Stimulated activated effector memory CD8-positive, alpha-beta T cell treated with anti-CD3 and anti-CD28 coated beads, Interleukin-12 subunit alpha, Interleukin-12 subunit beta, amount 100 ng/mL, for 72 hours (primary cell): ENCODE results near the gene SEMA4C.

Experiments
- ATAC-seq: fragments of 150-1000 bp; cut with Tn5 transposase; 2 replicates; pipeline ENCODE4 v1.10.0; 2021
- DNase-seq, 2 donors: peaks; one replicate each; pipeline ENCODE4 v3.0.0; 2021 to 2022; ENCODE audit warnings: low spot score in 2 of 2
- H3K27ac Mint-ChIP-seq: one replicate; pipeline ENCODE4 v1.8.0; 2022; ENCODE audit warnings: mild to moderate bottlenecking, mixed read lengths
- H3K36me3 Mint-ChIP-seq: one replicate; pipeline ENCODE4 v1.8.0; 2022; ENCODE audit warnings: mild to moderate bottlenecking, mixed read lengths
- H3K4me1 Mint-ChIP-seq: one replicate; pipeline ENCODE4 v1.8.0; 2022; ENCODE audit warnings: mixed read lengths
- H3K4me3 Mint-ChIP-seq: one replicate; pipeline ENCODE4 v1.8.0; 2022; ENCODE audit warnings: mild to moderate bottlenecking, mixed read lengths
- H3K9me3 Mint-ChIP-seq: one replicate; pipeline ENCODE4 v1.8.0; 2022; ENCODE audit warnings: mixed read lengths

SEMA4C gene

DNA sequence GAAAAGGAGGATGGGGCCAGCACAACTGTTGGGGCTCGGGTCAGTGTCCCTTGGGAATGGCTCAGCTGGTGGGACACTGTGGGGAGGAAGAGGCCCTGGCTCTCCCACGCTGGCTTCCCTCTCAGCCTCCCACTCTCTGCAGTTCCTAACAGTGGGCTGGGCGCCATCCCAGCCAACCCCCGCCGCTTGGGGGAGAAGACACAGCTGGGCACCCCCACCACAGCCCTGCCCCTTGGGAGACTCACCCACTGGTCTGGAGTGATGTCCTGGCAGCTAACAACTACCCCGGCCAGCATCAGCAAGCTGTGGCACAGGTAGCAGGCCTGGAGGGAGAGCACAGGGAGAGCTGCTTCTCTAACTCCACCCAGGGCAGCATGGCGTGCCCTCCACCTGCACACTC, 8.3 kb upstream of the SEMA4C start:
- DNase-seq: no peak
- no peak overlapping the region for H3K27ac Mint-ChIP-seq
- H3K4me3 Mint-ChIP-seq: no peak overlapping the region
- H3K9me3 Mint-ChIP-seq: no peaks in the 10 kb centered on the region
- peaks cover 32% of the 10 kb centered on the region for H3K4me1 Mint-ChIP-seq
- no peak for ATAC-seq
- no peaks in the 10 kb centered on the region for H3K36me3 Mint-ChIP-seq

DNA sequence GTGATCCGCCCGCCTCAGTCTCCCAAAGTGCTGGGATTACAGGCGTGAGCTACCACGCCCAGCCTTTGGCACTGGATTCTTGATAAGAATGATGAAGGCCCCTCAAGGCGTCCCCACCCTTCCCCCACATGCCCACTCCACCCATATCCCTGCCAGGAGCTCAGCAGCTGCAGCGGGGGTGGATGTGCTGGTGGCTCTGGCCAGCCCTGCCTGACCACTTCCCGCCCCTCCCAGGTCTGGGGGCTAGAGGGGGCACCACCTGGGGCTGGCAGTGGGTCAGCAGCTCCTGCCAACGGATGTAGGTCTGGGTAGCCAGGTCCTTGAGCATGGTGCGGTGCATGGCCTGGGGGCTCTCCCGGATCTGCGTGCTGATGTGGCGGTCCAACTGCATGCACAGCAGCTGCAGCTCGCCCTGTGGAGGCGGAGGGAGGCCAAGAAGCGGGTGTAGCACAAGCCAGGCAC, 7.8 kb upstream of the SEMA4C start:
- no peaks in the 10 kb centered on the region for H3K9me3 Mint-ChIP-seq
- ATAC-seq (no peak), DNase-seq (no peak)
- H3K4me3 Mint-ChIP-seq: no peak overlapping the region
- peaks cover 38% of the 10 kb centered on the region for H3K4me1 Mint-ChIP-seq
- no peaks in the 10 kb centered on the region for H3K36me3 Mint-ChIP-seq
- H3K27ac Mint-ChIP-seq: no peak overlapping the region

DNA sequence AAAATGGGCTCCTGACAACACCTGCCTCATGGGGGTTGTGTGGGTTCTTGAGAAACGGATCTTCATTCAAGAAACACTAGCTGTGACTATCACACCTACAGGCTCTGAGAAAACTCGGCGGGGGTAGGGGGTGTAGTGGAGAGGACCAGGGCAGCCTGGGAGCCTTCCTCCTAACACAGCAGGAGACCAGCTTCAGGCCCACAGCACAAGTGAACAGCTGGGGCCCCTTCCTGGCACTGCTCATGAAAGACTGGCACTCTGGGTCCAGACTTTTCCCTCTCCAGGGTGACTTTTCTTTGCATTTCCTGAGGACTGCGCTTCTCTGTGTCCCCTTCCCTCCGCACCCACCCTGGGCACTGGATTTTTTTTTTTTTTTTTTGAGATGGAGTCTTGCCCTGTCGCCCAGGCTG, 7.2 kb upstream of the SEMA4C start:
- ATAC-seq (no peak), DNase-seq (no peak)
- H3K27ac Mint-ChIP-seq: peak overlapping the region; percentile 40
- H3K36me3 Mint-ChIP-seq: no peaks in the 10 kb centered on the region
- H3K4me3 Mint-ChIP-seq: no peak overlapping the region
- peaks cover 39% of the 10 kb centered on the region for H3K4me1 Mint-ChIP-seq
- no peaks in the 10 kb centered on the region for H3K9me3 Mint-ChIP-seq

DNA sequence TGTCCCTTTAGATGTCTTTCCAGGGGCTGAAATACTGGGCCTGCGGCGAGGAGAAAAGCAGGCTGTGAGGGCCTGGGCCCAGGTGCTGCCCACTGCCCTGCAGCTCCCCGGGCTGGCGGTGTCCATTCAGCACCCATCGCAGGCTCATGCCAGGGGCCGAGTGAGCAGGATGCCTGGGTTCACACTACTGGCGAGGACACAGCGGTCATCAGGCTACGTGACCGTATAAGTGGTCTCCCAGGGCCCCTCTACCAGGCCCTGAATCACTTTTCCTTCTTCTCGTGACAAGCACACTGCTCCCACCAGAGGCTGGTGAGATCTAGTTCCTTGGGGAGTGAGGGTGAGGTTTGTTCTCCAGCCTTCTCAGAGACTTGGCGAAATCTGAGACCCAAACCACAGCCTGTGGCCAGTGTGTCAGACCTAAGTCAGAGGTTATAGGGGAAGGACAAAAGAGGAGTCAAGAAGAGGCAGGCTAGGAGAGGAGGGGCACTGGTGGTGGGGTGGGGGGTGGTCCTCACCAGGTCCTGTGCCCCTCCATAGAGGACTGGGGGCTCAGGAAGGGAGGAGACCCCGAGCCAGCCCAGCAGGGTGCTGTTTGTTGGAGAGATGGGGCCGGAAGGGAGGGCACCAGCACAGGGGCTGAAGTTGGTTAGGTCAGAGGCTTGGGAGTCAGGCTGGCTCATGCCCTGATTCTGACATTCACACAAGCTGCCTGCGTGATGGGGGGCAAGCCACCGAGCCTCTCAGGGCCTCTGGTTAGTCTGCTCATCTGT, 6.6 kb upstream of the SEMA4C start:
- DNase-seq (no peak), ATAC-seq (peak; percentile 50)
- H3K4me3 Mint-ChIP-seq: no peak overlapping the region
- H3K9me3 Mint-ChIP-seq: no peaks in the 10 kb centered on the region
- no peaks in the 10 kb centered on the region for H3K36me3 Mint-ChIP-seq
- peaks cover 39% of the 10 kb centered on the region for H3K4me1 Mint-ChIP-seq
- peak overlapping the region; percentile 40 for H3K27ac Mint-ChIP-seq

DNA sequence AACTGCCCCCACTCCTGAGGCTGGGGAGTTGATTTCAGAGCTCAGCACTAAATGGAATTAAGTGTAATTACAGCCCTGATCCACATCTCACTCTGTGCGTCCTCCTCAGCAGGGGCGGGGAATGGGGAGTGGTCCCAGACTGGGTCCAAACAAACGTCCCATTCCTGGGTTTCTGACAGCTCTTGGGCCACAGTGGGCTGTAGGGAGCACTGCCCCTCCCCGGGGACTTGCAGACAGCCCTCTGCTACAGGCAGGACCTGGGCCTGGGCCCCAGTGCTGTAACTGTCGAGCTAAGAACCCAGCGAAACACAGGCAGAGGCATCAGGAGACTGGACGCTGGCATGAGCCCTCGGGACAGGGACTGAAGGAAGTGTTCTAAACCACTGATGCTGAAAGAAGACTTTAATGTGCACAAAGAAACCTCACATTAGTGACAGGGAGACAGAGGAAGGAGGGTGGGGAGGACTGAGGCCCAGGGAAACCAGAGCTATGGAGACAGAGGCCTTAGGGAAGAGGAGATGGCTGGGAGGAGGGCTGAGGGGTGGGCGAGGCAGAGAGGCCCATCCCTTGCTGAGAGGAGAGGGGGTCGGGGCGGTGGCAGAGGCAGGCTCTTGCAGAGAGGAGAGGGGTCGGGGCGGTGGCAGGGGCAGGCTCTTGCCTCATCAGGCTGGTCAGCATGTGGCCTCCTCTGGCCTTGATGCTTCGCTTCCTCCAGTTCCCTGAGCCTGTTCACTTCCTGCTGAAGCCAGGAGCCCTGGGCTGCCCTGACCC, 5.8 kb upstream of the SEMA4C start:
- ATAC-seq: no peak
- peak overlapping the region; percentile 32 for H3K27ac Mint-ChIP-seq
- H3K36me3 Mint-ChIP-seq: peaks cover under 1% of the 10 kb centered on the region
- DNase-seq: no peak
- H3K9me3 Mint-ChIP-seq: no peaks in the 10 kb centered on the region
- H3K4me3 Mint-ChIP-seq: no peak overlapping the region
- peaks cover 43% of the 10 kb centered on the region for H3K4me1 Mint-ChIP-seq

DNA sequence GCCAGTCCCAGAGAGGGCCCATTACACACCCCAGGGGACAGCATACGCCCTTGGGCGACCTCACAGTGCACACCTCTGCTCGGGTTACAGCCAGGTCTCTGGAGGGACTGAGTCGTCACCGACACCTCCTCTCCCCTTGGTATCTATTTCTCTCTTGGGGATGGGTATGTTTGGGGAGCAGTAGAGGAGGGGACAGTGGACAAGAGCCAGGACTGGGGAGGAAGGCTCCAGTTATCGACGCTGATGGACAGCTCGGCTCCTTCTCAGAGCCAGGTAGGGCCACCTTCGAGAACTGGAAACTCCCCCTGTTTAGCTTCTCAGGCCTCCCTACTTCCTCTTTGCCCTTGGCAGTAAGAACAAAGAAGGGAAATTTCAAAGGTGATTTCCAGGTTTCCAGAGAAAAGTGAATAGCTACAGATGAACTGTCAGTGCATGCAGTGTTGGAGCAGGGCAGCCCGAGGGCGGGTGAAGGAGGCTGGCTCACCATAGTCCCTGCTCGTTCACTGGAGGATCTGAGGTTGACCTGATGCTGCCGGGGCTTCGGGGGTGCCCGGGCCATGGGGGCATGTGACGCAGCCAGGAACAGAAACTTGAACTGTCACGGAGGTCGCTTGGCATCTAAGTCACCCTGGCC, 4.4 kb upstream of the SEMA4C start:
- ATAC-seq: peak; percentile 27
- no peak for DNase-seq
- no peak overlapping the region for H3K4me3 Mint-ChIP-seq
- peaks cover 5% of the 10 kb centered on the region for H3K36me3 Mint-ChIP-seq
- peak overlapping the region; percentile 86 for H3K27ac Mint-ChIP-seq
- H3K9me3 Mint-ChIP-seq: no peaks in the 10 kb centered on the region
- peaks cover 47% of the 10 kb centered on the region for H3K4me1 Mint-ChIP-seq

DNA sequence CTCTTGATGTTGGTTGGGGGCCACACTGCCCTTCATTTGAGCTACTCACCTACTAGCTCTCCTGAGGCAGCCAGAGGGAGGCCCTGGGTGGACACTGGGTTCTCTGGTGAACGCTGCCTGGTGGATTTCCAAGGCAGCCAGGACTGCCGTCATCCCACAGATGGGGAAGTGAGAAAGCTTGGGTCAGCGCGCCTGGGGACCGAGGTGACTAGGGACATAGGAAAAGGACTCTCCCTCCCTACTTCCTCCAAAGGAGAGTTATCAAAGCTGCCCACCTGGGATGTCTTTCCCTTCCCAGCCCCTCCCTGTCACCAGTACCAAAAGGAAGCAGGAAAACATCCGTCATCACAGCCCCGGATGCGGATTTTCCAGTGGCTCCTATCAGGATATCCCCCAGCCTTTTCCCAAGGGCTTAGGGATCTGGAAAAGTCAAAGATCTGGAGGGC, 3.8 kb upstream of the SEMA4C start:
- DNase-seq: no peak
- no peaks in the 10 kb centered on the region for H3K9me3 Mint-ChIP-seq
- H3K4me3 Mint-ChIP-seq: no peak overlapping the region
- peaks cover 5% of the 10 kb centered on the region for H3K36me3 Mint-ChIP-seq
- no peak for ATAC-seq
- peak overlapping the region; percentile 86 for H3K27ac Mint-ChIP-seq
- H3K4me1 Mint-ChIP-seq: peaks cover 47% of the 10 kb centered on the region

DNA sequence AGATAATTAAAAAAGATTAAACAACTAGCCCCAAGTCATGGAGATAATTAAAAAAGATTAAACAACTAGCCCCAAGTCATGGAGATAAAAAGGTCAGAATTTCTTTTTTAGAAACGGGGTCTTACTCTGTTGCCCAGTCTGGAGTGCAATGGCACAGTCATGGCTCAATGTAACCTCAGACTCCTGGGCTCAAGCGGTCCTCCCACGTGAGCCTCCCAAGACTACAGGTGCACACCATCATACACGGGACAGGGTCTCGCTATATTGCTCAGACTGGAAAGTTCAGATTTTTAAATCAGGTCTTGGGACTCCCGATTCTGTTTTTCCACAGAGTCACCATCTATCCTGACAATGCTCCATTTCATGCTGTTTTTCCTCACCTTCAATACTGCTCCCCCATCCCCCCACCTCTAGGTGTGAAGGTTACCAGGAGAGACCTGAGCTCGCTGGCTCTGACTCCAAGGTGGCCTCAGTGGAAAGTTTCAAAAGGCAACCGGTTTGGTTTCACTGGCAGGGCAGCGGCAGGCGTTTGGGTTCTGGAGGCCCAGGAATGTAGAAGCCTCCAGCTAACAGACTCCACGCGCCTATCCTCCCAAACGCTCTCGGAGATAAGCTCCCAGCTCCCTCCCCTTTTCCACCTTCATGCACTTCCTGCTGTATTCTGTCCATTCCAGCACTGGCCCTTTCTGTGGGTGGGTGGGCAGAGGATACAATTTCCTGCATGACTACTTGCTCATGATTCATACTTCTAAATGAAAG, 2.9 kb upstream of the SEMA4C start:
- DNase-seq: no peak
- peaks cover 50% of the 10 kb centered on the region for H3K4me1 Mint-ChIP-seq
- H3K27ac Mint-ChIP-seq: no peak overlapping the region

DNA sequence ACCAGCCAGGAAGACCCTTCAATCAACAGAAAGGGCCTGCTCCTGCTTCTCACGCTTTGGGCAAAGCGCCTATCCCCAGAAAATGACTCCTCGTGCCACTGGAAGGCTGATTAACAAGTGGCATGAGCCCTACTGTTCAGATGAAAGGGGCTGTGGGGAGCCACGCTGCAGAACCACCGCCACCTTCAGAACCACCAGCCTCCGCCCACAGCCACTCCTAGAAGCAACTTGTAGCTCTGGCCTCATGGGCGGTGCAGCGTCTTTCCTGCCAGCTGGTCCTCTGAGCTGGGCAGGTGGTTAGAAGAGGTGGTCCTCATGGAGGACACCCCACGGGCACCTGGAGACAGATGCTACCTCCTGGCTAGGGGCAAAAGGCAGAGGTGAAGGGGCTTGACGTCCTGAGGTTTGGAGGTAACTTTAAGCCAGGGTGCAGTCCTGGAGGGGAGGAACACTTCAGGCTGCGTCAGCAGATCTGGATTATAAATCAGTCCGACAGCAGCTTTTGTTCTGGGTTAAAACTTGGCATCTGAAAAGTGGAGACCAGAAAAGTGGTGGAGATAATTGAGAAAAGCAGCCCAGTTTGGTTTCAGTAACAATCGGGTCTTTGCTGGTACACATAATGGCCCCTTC, 861 bp upstream of the SEMA4C start:
- Mint-ChIP-seq H3K36me3 (peaks cover 16% of the 10 kb centered on the region), H3K4me3 (peak overlapping the region; percentile 77), H3K27ac (peak overlapping the region; percentile 78), H3K4me1 (peaks cover 53% of the 10 kb centered on the region), H3K9me3 (no peaks in the 10 kb centered on the region)
- peak; percentile 62 for ATAC-seq
- peak; percentile 40 to 68 for DNase-seq

More for the DNA sequence above, 2.9 kb upstream of the SEMA4C start:
- Mint-ChIP-seq H3K9me3 (no peaks in the 10 kb centered on the region), H3K4me3 (no peak overlapping the region), H3K36me3 (peaks cover 10% of the 10 kb centered on the region)
- ATAC-seq: no peak

DNA sequence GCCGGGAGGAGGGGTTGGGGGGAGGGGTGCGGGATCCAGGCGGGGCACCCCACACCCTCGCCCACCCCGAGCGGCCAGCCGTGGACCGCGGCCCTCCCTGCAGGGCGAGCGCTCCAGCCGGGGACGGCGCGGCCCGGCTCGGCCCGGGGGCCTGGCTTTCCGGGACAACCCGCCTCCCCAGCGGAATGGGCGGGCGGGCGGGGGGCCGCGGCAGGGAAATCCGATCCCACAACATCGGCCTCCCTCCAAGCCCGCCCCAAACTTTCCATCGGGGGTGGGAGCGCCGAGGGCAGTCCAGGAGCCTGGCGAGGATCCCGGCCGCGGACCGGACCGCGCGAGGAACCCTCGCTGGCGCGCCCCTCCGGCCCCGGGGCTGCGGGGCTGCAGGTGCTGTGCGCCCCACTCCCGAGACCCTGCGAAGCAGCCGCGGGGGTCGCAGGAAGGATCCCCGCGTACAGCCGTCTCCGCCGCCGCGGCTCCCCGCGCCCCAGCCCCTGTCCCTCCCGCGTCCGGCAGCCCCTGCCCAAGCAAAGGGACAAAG, 529 bp downstream of the SEMA4C start:
- Mint-ChIP-seq H3K36me3 (peaks cover 29% of the 10 kb centered on the region), H3K27ac (no peak overlapping the region), H3K4me3 (peak overlapping the region; percentile 81), H3K9me3 (no peaks in the 10 kb centered on the region), H3K4me1 (peaks cover 43% of the 10 kb centered on the region)
- ATAC-seq (no peak), DNase-seq (no peak)

DNA sequence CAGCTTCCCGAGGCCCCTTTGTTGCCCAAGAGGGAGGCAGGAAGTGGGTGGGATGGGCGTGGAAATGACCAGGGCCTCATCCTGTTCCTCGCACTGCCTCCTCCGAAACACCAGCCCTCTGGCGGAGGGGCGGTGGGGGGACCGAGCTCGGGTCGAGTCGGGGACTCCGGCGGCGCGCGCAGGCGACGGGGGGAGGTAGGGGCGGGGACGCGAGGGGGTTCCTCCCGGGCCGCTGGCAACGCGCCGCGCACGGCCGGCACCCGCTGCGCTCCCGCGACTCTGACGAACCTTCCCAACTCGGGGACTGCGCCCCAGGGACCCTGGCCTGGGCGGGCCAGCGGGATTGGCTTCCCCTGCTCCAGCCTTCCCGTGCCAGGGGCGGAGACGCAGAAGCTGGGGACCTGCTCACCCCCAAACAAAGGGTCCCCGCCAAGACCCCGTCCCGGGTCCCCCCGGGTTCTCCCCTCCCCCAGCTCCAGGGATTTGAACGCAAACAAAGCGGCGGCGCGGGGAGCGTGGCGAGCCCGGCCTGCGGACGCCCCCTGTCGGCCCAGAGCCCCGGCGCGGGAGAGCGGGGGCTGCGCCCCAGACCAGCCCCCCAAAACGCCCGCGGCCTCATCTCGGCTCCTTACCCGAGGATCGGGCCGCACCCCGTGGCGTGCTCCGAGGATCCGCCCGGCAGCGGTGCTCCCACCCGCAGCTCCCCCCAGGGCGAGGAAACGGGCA, 1.2 kb downstream of the SEMA4C start:
- Mint-ChIP-seq H3K4me3 (peak overlapping the region; percentile 81), H3K36me3 (peaks cover 31% of the 10 kb centered on the region), H3K4me1 (peaks cover 37% of the 10 kb centered on the region), H3K9me3 (no peaks in the 10 kb centered on the region), H3K27ac (peak overlapping the region; percentile 88)
- DNase-seq: peak; percentile 44 to 84
- ATAC-seq: peak; percentile 65

DNA sequence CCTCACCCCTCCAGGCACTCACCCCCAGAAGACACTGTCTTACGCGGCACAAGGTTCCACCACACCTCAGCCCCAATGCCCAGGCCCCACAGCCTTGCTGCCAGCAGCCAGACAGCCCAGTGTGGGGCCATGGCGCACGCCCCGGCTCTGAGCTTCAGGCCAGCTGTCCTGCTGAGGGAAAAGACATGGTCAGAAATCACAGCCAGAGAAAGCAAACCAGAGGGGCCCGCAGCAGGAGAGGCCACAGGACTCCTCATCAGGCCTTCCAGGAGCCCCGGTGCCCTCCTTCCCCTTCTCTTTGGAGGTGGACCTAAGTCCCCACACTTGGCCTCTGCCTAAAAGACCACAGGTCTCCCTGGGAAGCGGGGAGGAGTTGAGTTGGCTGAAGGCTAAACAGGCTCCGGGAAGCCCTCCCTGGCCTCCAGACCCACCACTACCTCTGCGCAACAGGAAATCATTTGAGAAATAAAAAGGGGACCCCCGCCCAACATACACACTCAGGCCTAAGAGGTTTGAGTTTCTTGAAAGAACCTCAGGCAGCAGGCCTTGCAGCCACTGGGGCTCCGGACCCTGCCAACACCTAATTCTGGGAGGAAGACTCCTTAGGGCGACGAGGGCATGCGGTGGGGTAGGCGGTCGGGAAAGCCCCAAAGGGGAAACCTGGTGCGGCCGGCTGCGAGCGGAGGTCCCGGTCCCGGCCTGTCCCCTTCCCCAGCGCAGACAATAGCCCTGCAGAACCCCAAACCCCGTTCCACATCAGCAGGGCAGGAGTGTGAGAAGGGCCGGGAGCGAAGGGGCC, 1.9 kb downstream of the SEMA4C start:
- peaks cover 39% of the 10 kb centered on the region for H3K36me3 Mint-ChIP-seq
- peak overlapping the region; percentile 88 for H3K27ac Mint-ChIP-seq
- no peaks in the 10 kb centered on the region for H3K9me3 Mint-ChIP-seq
- peaks cover 34% of the 10 kb centered on the region for H3K4me1 Mint-ChIP-seq
- no peak for DNase-seq
- peak overlapping the region; percentile 81 for H3K4me3 Mint-ChIP-seq
- peak; percentile 20 for ATAC-seq
